SH-SY5Y (cell line): ENCODE data around the gene KIFBP.

Experiments
- GATA2 ChIP-seq: IDR thresholded peaks from 2 replicates; pipeline ENCODE4 v1.6.1; 2011; ENCODE audit warnings: mild to moderate bottlenecking, low read depth, low read length
- GATA3 ChIP-seq: IDR thresholded peaks from 2 replicates; pipeline ENCODE4 v1.6.1; 2011; ENCODE audit warnings: low read depth, mild to moderate bottlenecking, low read length, moderate library complexity

- TF ChIP-seq GATA2 = no peak
- TF ChIP-seq GATA3 = no peak
These were observed 64.1 kb downstream of the KIFBP start for GRCh38 chr10:69052736-69053135.
